Endothelial cell of umbilical vein (primary cell): ENCODE measurements around the gene CHID1.

Experiments used
- EZH2 ChIP-seq: IDR thresholded peaks from 2 replicates; pipeline ENCODE4 v1.6.1; 2012; ENCODE audit warnings: borderline replicate concordance, low read depth, mild to moderate bottlenecking, moderate library complexity, low read length, inconsistent platforms; ENCODE audit not compliant: severe bottlenecking
- GATA2 ChIP-seq: IDR thresholded peaks from 2 replicates; pipeline ENCODE4 v1.7.0; 2011; ENCODE audit warnings: low read depth, mild to moderate bottlenecking, moderate library complexity, mixed read lengths, low read length; ENCODE audit not compliant: insufficient read length, insufficient read depth
- JUN ChIP-seq: IDR thresholded peaks from 2 replicates; pipeline ENCODE4 v1.6.1; 2011; ENCODE audit warnings: borderline replicate concordance, low read depth; ENCODE audit not compliant: insufficient read length, insufficient read depth
- MYC ChIP-seq: IDR thresholded peaks from one replicate; pipeline ENCODE4 v1.6.1; 2011; ENCODE audit warnings: mild to moderate bottlenecking, low read depth, low read length
- POLR2A ChIP-seq: IDR thresholded peaks from 2 replicates; pipeline ENCODE4 v1.6.1; 2012; ENCODE audit warnings: low read depth, mild to moderate bottlenecking, control low read depth, low read length
- POLR2AphosphoS5 ChIP-seq: IDR thresholded peaks from 2 replicates; pipeline ENCODE4 v1.6.1; 2012; ENCODE audit warnings: low read depth, mild to moderate bottlenecking, control low read depth, low read length, moderate library complexity; ENCODE audit not compliant: insufficient read depth
- TF ChIP-seq, protein P1 (sequence below), 2 donors: IDR thresholded peaks; 1 replicate in 1 of 2; 2 replicates in 1 of 2; pipeline ENCODE4 v1.5.1; 2011; ENCODE audit warnings: low read length in 2 of 2, mild to moderate bottlenecking in 2 of 2, moderate library complexity in 2 of 2, control low read depth in 1 of 2, inconsistent platforms in 1 of 2, low read depth in 1 of 2; ENCODE audit not compliant: insufficient read depth in 1 of 2; ENCODE audit errors: extremely low read depth in 1 of 2
- TF ChIP-seq, protein P2 (sequence below): IDR thresholded peaks from 2 replicates; pipeline ENCODE4 v1.6.1; 2011; ENCODE audit not compliant: insufficient read depth, insufficient read length

DNA sequence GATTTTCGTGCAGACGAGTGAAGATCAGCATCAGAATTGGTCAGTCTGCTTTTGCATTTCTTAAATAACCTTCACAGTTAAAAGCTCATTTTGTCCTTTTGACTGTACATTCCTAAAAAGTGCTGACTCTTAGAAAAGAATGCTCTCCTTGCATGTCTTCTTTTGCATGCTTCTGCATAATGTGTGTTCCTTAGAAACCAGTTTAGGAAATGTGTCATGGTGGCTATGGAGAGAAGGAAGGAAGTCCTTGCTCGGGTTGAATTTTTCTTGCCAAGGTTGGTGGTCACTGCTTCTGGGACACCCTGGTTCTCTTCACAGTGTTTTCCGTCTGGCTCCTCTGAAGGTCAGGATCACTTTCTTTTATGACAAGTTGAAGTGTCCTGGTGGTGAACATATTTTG is 21.8 kb upstream of the CHID1 start:
- no peak for TF ChIP-seq MYC
- TF ChIP-seq, protein P1, sequence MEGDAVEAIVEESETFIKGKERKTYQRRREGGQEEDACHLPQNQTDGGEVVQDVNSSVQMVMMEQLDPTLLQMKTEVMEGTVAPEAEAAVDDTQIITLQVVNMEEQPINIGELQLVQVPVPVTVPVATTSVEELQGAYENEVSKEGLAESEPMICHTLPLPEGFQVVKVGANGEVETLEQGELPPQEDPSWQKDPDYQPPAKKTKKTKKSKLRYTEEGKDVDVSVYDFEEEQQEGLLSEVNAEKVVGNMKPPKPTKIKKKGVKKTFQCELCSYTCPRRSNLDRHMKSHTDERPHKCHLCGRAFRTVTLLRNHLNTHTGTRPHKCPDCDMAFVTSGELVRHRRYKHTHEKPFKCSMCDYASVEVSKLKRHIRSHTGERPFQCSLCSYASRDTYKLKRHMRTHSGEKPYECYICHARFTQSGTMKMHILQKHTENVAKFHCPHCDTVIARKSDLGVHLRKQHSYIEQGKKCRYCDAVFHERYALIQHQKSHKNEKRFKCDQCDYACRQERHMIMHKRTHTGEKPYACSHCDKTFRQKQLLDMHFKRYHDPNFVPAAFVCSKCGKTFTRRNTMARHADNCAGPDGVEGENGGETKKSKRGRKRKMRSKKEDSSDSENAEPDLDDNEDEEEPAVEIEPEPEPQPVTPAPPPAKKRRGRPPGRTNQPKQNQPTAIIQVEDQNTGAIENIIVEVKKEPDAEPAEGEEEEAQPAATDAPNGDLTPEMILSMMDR (IDR thresholded peaks at IDR 0.05; ENCODE audit: extremely low read depth in 1 of 2, insufficient read depth in 1 of 2, low read depth in 1 of 2, low read length in 2 of 2), result no peak
- TF ChIP-seq POLR2AphosphoS5, result peak; percentile 69
- TF ChIP-seq POLR2A, result no peak
- TF ChIP-seq EZH2, result no peak
- no peak for TF ChIP-seq GATA2
- TF ChIP-seq, protein P2, sequence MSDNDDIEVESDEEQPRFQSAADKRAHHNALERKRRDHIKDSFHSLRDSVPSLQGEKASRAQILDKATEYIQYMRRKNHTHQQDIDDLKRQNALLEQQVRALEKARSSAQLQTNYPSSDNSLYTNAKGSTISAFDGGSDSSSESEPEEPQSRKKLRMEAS, result no peak
- peak; percentile 75 for TF ChIP-seq JUN
